Esophagus squamous epithelium (tissue), 5 donors: ENCODE data around the gene SLC13A4. TPM values are rescaled to one million over a fixed set of nuclear protein-coding genes. Genes with fewer than 3 reads are reported as not detected.
"Not testable (repeated sequence)": the region's sequence is repeated elsewhere in the genome, so short reads cannot be mapped to it uniquely, and the experiment has no call there.

Experiments
- DNase-seq: peaks from one replicate; lab custom pipeline; 2025; lab: John Stamatoyannopoulos, UW
- H3K27ac ChIP-seq, 4 donors: fragments of 200-600 bp; sonication (generic); one replicate each; pipeline ENCODE4 v1.5.1; 2016 to 2019; ENCODE audit warnings: mild to moderate bottlenecking in 1 of 4
- H3K27me3 ChIP-seq, 4 donors: fragments of 200-600 bp; sonication (generic); 1 replicate in 3 of 4; 2 replicates in 1 of 4; pipeline versions ENCODE4 v1.5.1 to v1.6.0; 2017 to 2021; ENCODE audit warnings: antibody characterized with exemption in 1 of 4
- H3K36me3 ChIP-seq, 3 donors: fragments of 200-600 bp; sonication (generic); one replicate each; pipeline ENCODE4 v1.5.1; 2016 to 2019
- H3K4me1 ChIP-seq, 3 donors: fragments of 200-600 bp; sonication (generic); one replicate each; pipeline ENCODE4 v1.5.1; 2017 to 2019
- H3K4me3 ChIP-seq, 4 donors: fragments of 200-600 bp; sonication (generic); 1 replicate in 3 of 4; 2 replicates in 1 of 4; pipeline ENCODE4 v1.5.1; 2016 to 2019; ENCODE audit warnings: mild to moderate bottlenecking in 2 of 4, moderate library complexity in 1 of 4
- H3K9me3 ChIP-seq, 3 donors: fragments of 200-600 bp; sonication (generic); one replicate each; pipeline ENCODE4 v1.5.1; 2016 to 2019
- POLR2A ChIP-seq, 4 donors: fragments of 450-650 bp; IDR thresholded peaks; one replicate each; pipeline ENCODE4 v1.6.1; 2017; ENCODE audit warnings: antibody characterized with exemption in 4 of 4, mild to moderate bottlenecking in 4 of 4, moderate library complexity in 3 of 4
- WGBS, 2 donors: methylation state at CpG; one replicate each; pipeline ENCODE4 v1.1.5; 2018; 5-methylcytosine and 5-hydroxymethylcytosine counted together
- intact Hi-C: fragments of 100-400 bp; cut with DNase I; formaldehyde crosslinking; loops from one replicate; pipeline ENCODE4 v1.15.0; 2022
- total RNA-seq, 4 donors: library from RNA; depleted of rRNA; stranded (reverse); fragments of >200 nt; gene quantifications; one replicate each; pipeline ENCODE4 v1.1.0, GENCODE V29; 2016
- TF ChIP-seq, protein P1 (sequence below), 6 experiments: fragments of 450-650 bp in 4 of 6; fragments of 200-600 bp in 2 of 6; sonication (generic) in 2 of 6; IDR thresholded peaks; one replicate each; pipeline ENCODE4 v1.5.1; 2016 to 2019; ENCODE audit warnings: antibody characterized with exemption in 6 of 6, mild to moderate bottlenecking in 4 of 6, moderate library complexity in 4 of 6
- donor health status: DM: yes; HTN: yes; CAD: no.

SLC13A4 gene
- total RNA-seq, 4 donors from 2014 or later = under 0.01 to 1.9 (median 1.5) TPM

DNA sequence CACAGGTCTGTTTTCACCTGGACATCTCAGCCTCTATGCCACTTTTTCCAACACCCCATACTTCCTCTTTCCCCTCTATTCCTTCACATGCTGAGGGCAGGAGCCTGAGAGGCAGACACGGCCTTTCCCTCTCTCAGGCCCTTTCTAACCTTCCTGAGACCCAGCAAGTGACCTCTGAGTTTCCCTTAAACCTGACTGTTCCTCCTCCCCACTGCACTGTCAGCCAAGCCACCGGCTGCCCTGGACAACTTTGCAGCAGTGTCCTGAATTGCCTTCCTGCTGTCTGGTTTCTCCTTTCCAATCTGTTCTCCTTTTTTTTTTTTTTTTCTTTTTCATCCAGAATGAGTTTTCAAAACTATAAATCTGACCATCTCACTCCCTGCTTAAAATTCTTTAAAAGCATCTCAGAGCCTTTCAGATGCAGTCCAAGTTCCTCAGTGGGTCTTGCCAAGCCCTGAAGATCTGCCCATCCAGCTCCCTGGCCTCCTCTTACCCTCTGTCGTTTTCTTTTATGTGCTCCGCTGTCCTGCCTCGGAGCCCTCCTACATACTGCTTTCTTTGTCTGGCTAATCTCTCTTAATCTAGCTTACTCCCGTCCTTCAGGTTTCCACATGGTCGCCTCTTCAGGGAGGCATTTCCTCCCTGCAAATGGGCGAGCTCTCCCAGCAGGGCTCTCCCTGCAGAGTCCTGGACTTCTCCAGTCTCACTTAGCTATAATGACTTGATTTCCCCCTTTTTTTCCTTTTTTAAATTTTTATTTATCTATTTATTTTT lies 30.5 kb downstream of the SLC13A4 start:
- Histone ChIP-seq H3K4me1 (peaks cover 0 to 22% (median 0%) of the 10 kb centered on the region in 3 donors), H3K9me3 (no peaks in the 10 kb centered on the region), H3K4me3 (no peak overlapping the region), H3K27me3 (no peaks in the 10 kb centered on the region), H3K27ac (no peak overlapping the region), H3K36me3 (peaks cover 0 to 22% (median 0%) of the 10 kb centered on the region in 3 donors)
- WGBS, 2 donors = 36 to 53% methylated on average over 8 of the region's 8 CpGs
- TF ChIP-seq, protein P1, sequence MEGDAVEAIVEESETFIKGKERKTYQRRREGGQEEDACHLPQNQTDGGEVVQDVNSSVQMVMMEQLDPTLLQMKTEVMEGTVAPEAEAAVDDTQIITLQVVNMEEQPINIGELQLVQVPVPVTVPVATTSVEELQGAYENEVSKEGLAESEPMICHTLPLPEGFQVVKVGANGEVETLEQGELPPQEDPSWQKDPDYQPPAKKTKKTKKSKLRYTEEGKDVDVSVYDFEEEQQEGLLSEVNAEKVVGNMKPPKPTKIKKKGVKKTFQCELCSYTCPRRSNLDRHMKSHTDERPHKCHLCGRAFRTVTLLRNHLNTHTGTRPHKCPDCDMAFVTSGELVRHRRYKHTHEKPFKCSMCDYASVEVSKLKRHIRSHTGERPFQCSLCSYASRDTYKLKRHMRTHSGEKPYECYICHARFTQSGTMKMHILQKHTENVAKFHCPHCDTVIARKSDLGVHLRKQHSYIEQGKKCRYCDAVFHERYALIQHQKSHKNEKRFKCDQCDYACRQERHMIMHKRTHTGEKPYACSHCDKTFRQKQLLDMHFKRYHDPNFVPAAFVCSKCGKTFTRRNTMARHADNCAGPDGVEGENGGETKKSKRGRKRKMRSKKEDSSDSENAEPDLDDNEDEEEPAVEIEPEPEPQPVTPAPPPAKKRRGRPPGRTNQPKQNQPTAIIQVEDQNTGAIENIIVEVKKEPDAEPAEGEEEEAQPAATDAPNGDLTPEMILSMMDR (IDR thresholded peaks at IDR 0.05) = no peak
- no peak for TF ChIP-seq POLR2A (IDR thresholded peaks at IDR 0.05)
- DNase-seq = no peak
- intact Hi-C loops = no loop called here

DNA sequence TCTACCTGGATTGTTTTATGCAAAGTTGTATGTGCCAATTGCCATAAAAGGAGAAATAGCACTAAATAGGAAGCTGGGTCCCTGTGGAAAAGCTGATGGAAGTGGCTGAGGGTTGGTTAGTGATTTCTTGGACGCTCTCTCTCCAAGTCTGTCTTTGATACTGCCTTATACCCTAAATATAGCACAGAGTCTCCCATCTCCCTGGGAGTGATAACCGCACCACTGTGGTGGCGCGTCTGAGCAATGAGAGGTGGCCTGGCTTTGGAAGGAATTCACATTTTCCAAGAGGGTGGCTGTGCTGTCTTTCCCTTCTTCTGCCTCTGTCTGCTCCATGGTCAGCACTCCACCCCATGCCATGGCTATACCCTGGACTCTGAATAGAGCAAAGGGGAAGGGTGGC lies 34.4 kb downstream of the SLC13A4 start:
- H3K36me3 ChIP-seq = peaks cover 0 to 57% (median 7%) of the 10 kb centered on the region in 3 donors
- no peaks in the 10 kb centered on the region for H3K9me3 ChIP-seq
- no peak for DNase-seq
- TF ChIP-seq, protein P1 (IDR thresholded peaks at IDR 0.05) = no peak
- no peak for TF ChIP-seq POLR2A (IDR thresholded peaks at IDR 0.05)
- WGBS, 2 donors = 94 to 100% methylated on average over 3 to 4 of the region's 4 CpGs
- peaks cover 0 to 13% (median 0%) of the 10 kb centered on the region in 3 donors for H3K4me1 ChIP-seq
- no peak overlapping the region for H3K4me3 ChIP-seq
- no peaks in the 10 kb centered on the region for H3K27me3 ChIP-seq
- no peak overlapping the region for H3K27ac ChIP-seq
- intact Hi-C loops = no loop called here

DNA sequence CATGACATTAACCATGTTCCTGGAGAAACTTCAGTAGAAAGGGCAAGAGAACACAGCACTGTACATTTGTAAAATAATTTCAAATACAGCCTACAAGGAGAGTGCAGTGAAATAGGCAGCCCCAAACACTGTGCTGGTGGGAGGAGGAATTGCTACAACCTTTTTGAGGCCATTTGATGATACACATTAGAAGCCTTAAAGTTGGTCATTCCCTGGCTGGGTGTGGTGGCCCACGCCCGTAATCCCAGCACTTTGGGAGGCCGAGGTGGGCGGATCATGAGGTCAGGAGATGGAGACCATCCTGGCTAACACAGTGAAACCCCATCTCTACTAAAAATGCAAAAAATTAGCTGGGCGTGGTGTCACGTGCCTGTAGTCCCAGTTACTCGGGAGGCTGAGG lies 35.4 kb downstream of the SLC13A4 start:
- H3K27me3 ChIP-seq, H3K4me3 ChIP-seq, H3K4me1 ChIP-seq, H3K27ac ChIP-seq, DNase-seq, intact Hi-C loops, H3K9me3 ChIP-seq: not testable (repeated sequence)
- H3K36me3 ChIP-seq = peaks cover 0 to 63% (median 7%) of the 10 kb centered on the region in 3 donors
- 93% methylated on average over 7 of the region's 7 CpGs; no CpG with 5 or more reads in 1 of the 2 donors for WGBS, 2 donors

DNA sequence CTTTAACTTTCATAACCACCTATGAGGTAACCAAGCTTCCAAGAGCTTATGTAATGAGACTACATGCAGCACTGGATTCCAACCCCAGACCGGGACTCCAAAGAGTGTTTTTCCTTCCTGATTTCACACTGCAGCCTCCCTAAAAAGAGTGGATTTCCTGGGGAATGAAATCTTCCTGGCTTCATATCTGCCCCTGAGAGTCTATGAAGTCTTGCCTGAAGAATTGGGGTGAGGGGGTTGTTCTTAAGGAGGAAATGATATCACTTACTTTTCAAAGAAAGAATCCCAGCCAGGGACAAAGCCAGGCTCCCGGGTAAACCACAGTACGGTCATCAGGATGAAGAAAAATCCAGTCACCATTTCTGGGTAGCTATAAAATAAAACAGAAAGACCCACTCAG lies 35.9 kb downstream of the SLC13A4 start:
- Histone ChIP-seq H3K27ac (no peak overlapping the region), H3K36me3 (peaks cover 0 to 63% (median 7%) of the 10 kb centered on the region in 3 donors), H3K9me3 (no peaks in the 10 kb centered on the region), H3K27me3 (no peaks in the 10 kb centered on the region), H3K4me1 (peaks cover 0 to 3% (median 0%) of the 10 kb centered on the region in 3 donors), H3K4me3 (no peak overlapping the region)
- no peak for TF ChIP-seq POLR2A (IDR thresholded peaks at IDR 0.05)
- TF ChIP-seq, protein P1 (IDR thresholded peaks at IDR 0.05) = no peak
- DNase-seq = no peak
- 67 to 97% methylated on average over 3 of the region's 3 CpGs for WGBS, 2 donors
- intact Hi-C loops = no loop called here

DNA sequence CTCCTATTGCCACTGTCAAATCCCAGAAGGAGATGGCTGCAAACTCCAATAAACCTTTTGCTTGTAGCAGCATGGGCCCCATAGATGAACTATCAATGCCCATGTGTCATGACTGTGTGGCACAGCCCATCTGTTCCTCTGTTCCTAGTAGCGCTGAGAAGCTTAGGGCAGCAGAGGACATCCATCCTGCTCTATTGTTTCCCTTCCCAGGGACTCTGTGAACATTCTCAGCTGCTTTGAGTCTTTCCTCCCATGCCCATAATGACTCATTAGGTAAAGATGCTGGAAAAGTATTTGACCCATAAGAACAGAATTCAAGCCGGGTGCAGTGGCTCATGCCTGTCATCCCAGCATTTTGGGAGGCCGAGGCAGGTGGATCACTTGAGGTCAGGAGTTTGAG lies 37.4 kb downstream of the SLC13A4 start:
- WGBS, 2 donors = 96 to 100% methylated on average over 1 to 3 of the region's 3 CpGs
- Histone ChIP-seq H3K4me1 (no peaks in the 10 kb centered on the region), H3K9me3 (no peaks in the 10 kb centered on the region), H3K27ac (no peak overlapping the region), H3K27me3 (no peaks in the 10 kb centered on the region), H3K4me3 (no peak overlapping the region), H3K36me3 (peaks cover 0 to 71% (median 7%) of the 10 kb centered on the region in 3 donors)
- TF ChIP-seq POLR2A (IDR thresholded peaks at IDR 0.05) = no peak
- TF ChIP-seq, protein P1 (IDR thresholded peaks at IDR 0.05) = no peak
- no peak for DNase-seq
- intact Hi-C loops = no loop called here
